HEK293T (cell line): Measurements from ENCODE around the gene L3HYPDH.

Source experiments
- ARNT ChIP-seq: fragments of 450-650 bp; IDR thresholded peaks from 2 replicates; pipeline ENCODE4 v1.6.1; 2017; ENCODE audit warnings: mild to moderate bottlenecking
- BHLHE40 ChIP-seq: fragments of 450-650 bp; IDR thresholded peaks from 2 replicates; pipeline ENCODE4 v1.6.1; 2016; ENCODE audit warnings: mild to moderate bottlenecking, moderate library complexity, borderline replicate concordance
- CTBP1 ChIP-seq: fragments of 450-650 bp; IDR thresholded peaks from 2 replicates; pipeline ENCODE4 v1.6.1; 2016; ENCODE audit warnings: borderline replicate concordance
- ELF4 ChIP-seq: fragments of 450-650 bp; IDR thresholded peaks from 2 replicates; pipeline ENCODE4 v1.6.1; 2017; ENCODE audit warnings: antibody characterized with exemption
- FOXA1 ChIP-seq: fragments of 450-650 bp; IDR thresholded peaks from 2 replicates; pipeline ENCODE4 v1.6.1; 2016; ENCODE audit warnings: mild to moderate bottlenecking
- FOXK2 ChIP-seq: fragments of 450-650 bp; IDR thresholded peaks from 2 replicates; pipeline ENCODE4 v1.6.1; 2016; ENCODE audit warnings: mild to moderate bottlenecking
- FOXM1 ChIP-seq: fragments of 450-650 bp; IDR thresholded peaks from 2 replicates; pipeline ENCODE4 v1.6.1; 2017; ENCODE audit warnings: mild to moderate bottlenecking, borderline replicate concordance
- HDGF ChIP-seq: fragments of 450-650 bp; IDR thresholded peaks from 2 replicates; pipeline ENCODE4 v1.6.1; 2017; ENCODE audit warnings: antibody characterized with exemption, borderline replicate concordance
- NFRKB ChIP-seq: fragments of 450-650 bp; IDR thresholded peaks from 2 replicates; pipeline ENCODE4 v1.6.1; 2016; ENCODE audit warnings: mild to moderate bottlenecking, moderate library complexity
- PKNOX1 ChIP-seq: fragments of 450-650 bp; IDR thresholded peaks from 2 replicates; pipeline ENCODE4 v1.6.1; 2016
- SP1 ChIP-seq: fragments of 450-650 bp; IDR thresholded peaks from 2 replicates; pipeline ENCODE4 v1.6.1; 2017
- SUZ12 ChIP-seq: fragments of 450-650 bp; IDR thresholded peaks from 2 replicates; pipeline ENCODE4 v1.6.1; 2016; ENCODE audit warnings: mild to moderate bottlenecking
- TARDBP ChIP-seq: fragments of 450-650 bp; IDR thresholded peaks from 2 replicates; pipeline ENCODE4 v1.6.1; 2016
- ZNF384 ChIP-seq: fragments of 450-650 bp; IDR thresholded peaks from 2 replicates; pipeline ENCODE4 v1.6.1; 2016

- TF ChIP-seq FOXM1: no peak
- TF ChIP-seq ZNF384: no peak
- no peak for TF ChIP-seq FOXA1
- TF ChIP-seq FOXK2: no peak
- no peak for TF ChIP-seq SP1
- TF ChIP-seq TARDBP: no peak
- TF ChIP-seq BHLHE40: no peak
- no peak for TF ChIP-seq SUZ12
- no peak for TF ChIP-seq ARNT
- no peak for TF ChIP-seq ELF4
- TF ChIP-seq PKNOX1: no peak
- TF ChIP-seq HDGF: no peak
- TF ChIP-seq NFRKB: no peak
- TF ChIP-seq CTBP1: no peak
Measured at GRCh38 chr14:59451849-59452248, 32.4 kb downstream of the L3HYPDH start.
